ENCODE results near the gene FTO.

The FTO gene

GRCh38 chr16:54055864-54056263 lies 351.9 kb downstream of the FTO start:
- no peak overlapping the region for H3K27ac ChIP-seq
- no peak for TF ChIP-seq CTCF (conservative IDR thresholded peaks at IDR 0.05)
- no peak for TF ChIP-seq ZFX (IDR thresholded peaks at IDR 0.05)

GRCh38 chr16:54056921-54057320 lies 353.0 kb downstream of the FTO start:
- TF ChIP-seq CTCF (conservative IDR thresholded peaks at IDR 0.05) (no peak), ZFX (IDR thresholded peaks at IDR 0.05) (no peak)
- H3K27ac ChIP-seq = no peak overlapping the region

GRCh38 chr16:54059319-54059718 lies 355.4 kb downstream of the FTO start:
- TF ChIP-seq ZFX (IDR thresholded peaks at IDR 0.05) (no peak), CTCF (conservative IDR thresholded peaks at IDR 0.05) (no peak)
- H3K27ac ChIP-seq = no peak overlapping the region

GRCh38 chr16:54060599-54061421 lies 356.9 kb downstream of the FTO start:
- H3K27ac ChIP-seq = no peak overlapping the region
- TF ChIP-seq CTCF (conservative IDR thresholded peaks at IDR 0.05) (no peak), ZFX (IDR thresholded peaks at IDR 0.05) (no peak)

- TF ChIP-seq ZFX (IDR thresholded peaks at IDR 0.05) (no peak), CTCF (conservative IDR thresholded peaks at IDR 0.05) (no peak)
- no peak overlapping the region for H3K27ac ChIP-seq
Measured at GRCh38 chr16:54061454-54061853, 357.5 kb downstream of the FTO start.

- no peak overlapping the region for H3K27ac ChIP-seq
- TF ChIP-seq CTCF (conservative IDR thresholded peaks at IDR 0.05) = no peak
- TF ChIP-seq ZFX (IDR thresholded peaks at IDR 0.05) = no peak
Measured at GRCh38 chr16:54062361-54063278, 358.7 kb downstream of the FTO start.

GRCh38 chr16:54063279-54063773 lies 359.4 kb downstream of the FTO start:
- TF ChIP-seq CTCF (conservative IDR thresholded peaks at IDR 0.05) (no peak), ZFX (IDR thresholded peaks at IDR 0.05) (no peak)
- no peak overlapping the region for H3K27ac ChIP-seq
